HG03095 (cell line): ENCODE measurements around the gene PWWP2A.
"Not testable (repeated sequence)": the region's sequence is repeated elsewhere in the genome, so short reads cannot be mapped to it uniquely, and the experiment has no call there.

ENCODE experiments used
- ATAC-seq: cut with Tn5 transposase; IDR thresholded peaks from one replicate; pipeline ENCODE4 v1.9.1; 2021; ENCODE audit warnings: moderate library complexity; ENCODE audit not compliant: unreplicated experiment

Gene PWWP2A

DNA sequence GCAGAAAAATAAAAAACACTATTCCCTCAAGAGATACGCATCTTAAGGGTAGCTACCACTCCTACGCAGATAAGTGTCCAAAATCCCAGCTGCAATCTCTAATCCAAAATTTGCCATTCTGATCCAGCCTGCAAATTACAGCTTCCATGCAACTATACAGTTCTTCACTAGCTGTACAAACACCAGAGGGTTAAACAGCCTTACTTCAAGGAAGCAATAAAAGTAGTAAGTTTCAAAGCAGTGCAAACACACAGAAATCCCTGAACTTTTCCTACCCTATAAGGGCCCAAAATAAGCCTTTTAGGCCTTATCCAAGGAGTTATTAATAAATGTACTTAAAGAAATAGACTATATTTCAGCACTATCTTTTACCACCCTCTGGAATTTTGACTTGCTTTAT lies 39.5 kb downstream of the PWWP2A start:
- ATAC-seq, result no peak

DNA sequence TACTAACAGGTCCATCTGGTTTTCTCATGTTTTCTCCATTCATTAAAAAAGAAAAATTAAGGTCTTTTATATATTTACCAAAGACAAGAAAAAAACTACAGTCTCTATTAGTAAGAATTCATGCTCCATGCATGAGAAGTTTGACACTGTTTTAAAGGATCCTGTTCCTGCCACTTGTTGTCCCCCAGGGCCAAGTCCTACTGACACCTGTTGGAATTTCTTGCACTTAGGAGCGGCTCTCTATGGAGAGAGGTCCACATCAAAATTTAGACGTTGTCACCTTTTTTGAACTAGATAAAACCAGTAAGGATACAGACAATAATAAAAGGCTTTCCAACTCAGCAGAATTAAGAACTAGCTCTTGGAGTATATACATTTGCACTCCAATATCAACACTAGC lies 42.3 kb downstream of the PWWP2A start:
- ATAC-seq, result no peak

DNA sequence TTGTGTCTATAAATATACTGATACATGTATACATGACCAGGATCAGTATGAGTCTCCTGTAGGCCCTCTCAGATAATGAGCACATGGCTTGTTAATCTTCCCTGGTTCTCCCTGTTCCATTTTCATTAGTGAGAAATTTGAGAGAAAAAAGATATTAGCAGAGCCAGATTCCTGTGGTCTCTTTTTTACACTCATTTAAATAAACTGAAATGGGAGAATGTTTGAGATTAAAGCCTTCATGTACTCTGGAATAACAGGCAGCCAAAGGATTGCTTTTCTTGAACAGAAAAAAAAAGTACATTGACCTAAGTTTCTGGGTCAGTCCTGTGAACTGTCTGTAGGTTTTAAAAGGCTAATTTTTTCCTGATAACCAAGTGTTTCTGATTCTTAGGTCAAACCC lies 44.2 kb downstream of the PWWP2A start:
- ATAC-seq, result no peak

DNA sequence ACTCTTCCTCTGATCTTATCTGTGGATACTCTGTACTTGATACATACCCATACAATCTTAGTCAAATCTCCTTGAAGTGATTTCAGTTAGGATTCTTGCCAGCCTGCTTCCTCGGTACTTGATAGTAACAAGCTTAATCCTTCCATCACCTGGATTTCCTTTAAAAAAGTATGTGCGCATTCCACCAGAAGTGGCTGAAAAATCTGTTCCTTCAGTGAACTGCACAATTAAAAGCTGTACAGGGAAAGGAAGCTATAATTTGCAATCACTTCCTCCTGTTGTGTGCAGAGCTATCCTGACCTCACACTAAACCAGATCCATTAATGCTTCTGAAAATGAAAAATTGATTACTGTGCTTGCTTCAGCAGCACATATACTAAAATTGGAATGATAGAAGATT lies 47.3 kb downstream of the PWWP2A start:
- no peak for ATAC-seq

DNA sequence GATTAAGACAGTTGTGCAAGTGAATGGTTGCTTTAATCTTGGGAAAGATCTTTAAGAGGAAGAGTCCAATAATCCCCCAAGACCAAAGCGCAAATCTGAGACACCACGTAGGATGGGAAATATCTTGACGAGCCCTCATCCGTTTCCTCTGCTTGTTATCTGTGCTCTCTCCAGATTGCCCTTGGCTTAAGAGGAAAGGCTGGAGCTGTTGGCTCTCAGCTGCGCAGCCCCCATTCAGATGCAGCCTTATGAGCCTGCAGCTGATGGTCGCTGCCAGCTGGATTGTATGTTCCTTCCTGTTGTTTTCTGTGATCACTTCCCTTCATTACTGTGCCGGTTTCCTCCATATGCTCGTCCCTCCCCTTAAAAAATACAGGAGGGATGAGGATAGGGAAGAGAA lies 47.7 kb downstream of the PWWP2A start:
- no peak for ATAC-seq

DNA sequence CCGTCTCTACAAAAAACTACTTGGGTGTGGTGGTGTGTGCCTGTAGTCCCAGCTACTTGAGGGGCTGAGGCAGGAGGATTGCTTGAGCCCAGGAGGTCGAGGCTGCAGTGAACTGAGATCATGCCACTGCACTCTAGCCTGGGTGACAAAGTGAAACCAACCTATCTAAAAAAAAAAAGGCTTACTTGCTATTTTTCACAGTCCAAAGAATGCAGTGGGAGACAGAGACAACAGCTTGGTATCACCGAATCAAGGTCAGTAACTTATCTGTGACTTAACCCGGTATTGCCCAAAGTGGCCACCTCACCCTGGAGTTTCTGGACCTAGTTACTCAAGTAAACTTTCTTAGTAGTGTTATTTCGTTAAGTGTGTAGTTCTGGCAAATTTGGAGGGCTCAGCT lies 50.1 kb downstream of the PWWP2A start:
- not testable (repeated sequence) for ATAC-seq

DNA sequence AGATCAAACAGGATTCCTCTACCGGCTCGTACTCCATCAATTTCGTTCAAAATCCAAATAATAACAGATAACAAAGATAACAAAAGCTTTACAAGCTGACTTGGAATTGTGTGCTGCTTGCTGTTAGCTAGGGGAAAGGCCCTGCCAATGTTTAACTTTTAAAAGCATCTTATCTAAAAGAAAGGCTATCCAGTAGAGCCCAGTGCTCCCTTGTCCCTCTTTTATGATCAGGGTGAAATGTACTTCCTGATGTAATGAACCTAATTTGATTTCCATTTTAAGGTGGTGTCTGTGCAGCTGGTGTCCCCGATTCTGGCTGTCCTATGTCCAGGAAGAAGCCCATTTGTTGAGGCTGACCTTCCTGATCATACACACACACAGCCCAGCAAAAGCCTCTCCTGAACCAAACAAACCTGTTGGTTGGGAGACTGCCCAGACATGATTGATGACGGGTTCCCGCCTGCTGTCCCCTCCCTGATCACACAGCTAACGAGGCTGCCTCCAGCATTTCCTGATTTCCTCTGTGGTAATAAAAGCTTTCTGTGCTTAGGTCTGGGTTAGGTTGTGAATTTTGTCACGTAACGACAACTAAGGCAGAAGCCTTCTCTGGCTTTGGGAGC lies 54.1 kb downstream of the PWWP2A start:
- no peak for ATAC-seq

DNA sequence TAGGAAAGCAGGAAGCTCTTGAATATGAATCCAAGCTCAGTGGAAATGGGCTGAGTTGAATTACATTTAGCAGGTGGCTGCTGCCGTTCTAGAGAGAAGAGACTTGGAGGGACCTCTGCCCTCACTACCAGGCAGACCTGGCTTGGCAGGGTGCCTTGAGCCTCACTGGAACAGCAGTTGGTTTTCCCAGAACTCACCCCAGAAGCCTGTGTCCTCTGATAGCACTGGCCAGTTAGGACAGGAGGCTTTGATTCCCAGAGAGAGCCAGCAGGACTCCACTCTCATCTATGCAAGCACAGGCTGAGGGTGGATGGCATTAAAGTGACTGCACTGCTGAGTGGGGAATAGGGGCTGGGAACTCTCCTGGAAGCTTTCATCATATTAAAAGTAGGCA lies 54.8 kb downstream of the PWWP2A start:
- no peak for ATAC-seq

DNA sequence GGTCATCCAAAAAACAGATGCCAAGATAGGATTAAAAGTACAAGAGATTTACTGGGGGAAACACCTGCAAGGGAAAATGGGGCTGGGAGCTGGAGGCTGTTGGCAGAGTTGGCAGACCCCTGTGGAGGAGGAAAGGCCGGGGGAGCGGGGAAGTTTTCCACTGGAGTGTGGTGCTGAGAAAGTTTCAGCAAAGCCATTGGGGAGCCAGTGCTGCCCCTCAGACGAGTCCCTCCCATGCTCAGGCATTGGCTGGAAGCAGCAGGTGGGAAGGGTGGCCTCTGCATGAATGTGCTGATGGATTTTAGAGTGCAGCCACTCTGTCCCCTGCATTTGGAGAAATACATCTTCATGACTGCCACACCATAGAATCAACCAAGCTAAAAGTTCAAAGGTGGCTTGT lies 57.5 kb downstream of the PWWP2A start:
- no peak for ATAC-seq

DNA sequence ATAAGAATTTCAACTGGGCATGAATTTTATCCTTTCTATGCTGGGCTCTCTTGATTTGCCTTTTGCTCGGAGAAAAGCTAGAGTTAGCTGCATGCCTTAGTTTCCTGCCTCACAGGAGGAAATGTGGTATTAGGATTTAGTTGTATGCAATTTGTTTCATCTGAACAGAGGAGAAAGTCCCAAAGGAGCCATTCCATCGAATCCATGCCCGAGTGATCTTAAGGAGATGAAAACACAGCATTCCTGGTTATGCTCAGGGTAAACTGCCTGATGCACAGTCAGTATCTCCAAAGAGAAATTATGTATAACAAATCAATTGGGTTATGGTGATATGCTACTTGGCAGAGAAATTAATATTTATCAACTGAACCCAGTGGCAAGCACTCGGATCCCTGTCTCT lies 59.2 kb downstream of the PWWP2A start:
- ATAC-seq, result no peak

DNA sequence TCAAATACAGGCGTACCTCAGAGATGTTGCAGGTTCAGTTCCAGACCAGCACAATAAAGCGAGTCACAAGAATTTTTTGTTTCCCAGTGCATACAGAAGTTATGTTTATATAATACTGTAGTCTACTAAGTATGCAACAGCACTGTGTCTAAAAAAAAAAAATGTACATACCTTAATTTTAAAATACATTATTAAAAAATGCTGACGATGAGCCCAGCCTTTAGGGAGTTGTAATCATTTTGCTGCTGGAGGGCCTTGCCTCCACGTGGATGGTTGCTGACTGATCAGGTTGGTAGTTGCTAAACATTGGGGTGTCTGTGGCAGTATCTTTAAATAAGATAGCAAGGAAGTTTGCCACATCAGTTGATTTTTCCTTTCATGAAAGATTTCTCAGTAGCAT lies 62.0 kb downstream of the PWWP2A start:
- no peak for ATAC-seq

DNA sequence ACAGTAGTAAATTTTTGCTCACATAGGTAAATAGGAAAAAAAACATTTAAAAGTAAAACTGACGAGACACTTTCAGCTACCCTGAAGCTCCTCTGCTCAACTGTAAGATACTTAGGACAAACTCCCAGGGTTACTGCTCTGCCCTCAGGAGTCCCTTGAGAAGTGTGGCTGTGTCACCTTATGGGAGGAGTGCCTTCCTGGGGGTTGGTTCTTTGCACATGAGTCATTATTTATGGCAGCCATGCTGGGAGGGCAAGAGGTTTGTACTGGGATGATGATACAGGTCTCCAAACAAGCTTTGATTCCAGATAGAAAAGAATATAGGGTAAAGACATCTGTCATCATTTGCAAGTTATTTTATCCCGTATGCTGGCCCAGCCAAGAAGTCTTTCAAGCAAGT lies 64.4 kb downstream of the PWWP2A start:
- ATAC-seq, result no peak

DNA sequence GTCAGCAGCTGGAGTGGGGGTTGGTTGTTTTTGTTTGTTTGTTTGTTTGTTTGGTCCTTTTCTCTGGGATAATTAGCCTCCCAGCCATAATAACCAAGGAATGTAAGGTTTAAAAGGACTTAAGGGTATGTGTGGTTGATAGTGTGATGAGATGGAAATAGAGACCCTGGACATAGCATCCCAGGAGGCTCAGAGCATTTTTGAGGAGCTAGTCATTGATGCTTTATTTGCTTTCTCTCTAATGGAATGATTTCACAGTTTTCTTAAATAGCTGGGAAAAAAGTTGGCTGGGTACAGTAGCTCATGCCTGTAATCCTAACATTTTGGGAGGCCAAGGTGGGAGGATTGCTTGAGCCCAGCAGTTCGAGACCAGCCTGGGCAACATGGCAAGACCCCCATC lies 65.2 kb downstream of the PWWP2A start:
- ATAC-seq, result no peak

DNA sequence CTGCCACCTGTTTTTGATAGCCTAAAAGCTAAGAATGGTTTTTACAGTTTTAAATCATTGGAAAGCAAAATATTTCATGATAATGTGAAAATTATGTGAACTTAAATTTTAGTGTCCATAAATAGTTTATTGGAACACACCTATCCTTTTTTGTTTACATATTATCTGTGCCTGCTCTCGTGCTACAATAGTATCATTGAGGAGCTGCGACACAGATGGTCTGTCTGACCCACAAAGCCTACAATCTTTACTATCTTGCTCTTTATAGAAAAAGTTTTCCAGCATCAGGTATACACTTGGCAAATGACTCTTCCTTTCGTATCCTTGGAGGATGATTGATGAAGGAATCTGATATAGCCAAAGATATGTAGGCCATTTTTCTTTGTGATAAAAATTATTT lies 70.2 kb downstream of the PWWP2A start:
- no peak for ATAC-seq

DNA sequence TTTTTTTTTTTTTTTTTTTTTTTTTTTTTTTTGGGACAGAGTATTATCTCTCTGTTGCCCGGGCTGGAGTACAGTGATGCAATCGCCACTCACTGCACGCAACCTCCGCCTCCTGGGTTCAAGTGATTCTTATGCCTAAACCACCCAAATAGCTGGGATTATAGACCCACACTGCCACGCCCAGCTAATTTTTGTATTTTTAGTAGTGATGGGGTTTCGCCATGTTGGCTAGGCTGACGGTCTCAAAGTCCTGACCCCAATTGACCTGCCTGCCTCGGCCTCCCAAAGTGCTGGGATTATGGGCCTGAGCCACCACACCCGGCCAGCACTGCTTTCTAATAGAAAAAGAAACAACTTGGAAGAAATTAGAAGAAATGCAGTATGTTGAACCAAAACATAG lies 71.1 kb downstream of the PWWP2A start:
- ATAC-seq, result no peak

DNA sequence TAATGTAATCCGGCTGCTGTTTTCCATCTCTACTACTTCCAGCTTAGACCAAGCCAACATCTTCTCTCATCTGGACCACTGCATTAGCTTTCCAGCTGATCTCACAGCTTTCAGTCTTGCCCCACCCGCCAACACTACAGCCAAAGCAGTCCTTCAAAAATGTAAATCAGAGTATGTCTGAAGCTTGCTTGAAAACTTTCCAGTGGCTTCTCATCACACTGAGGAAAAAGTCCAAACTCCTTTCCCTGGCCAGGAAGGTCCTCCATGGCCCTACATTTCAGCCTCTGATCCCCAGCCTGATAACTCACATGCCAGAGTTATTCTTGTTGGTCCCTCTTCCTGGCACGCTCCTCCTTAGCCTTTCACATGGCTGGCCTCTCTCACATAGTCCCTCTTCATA lies 71.8 kb downstream of the PWWP2A start:
- no peak for ATAC-seq

DNA sequence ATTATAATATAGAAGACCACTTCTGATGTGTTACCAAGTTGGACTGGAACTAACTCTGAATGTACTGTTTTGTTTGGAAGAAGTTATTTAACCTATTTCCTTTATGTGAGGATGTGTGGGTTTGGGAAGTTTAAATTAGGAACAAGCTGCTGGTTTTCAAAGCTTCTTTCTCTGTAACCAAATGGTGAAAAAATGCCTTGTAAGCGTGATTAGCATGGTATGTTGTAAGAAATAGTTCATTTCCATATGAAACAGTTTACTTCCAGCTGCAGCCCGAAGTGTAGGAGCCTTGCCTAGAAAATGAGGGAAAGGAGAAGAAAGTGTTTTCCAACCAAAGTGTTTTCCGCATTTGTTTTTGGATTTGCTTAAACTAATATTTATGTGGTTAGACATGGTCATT lies 74.3 kb downstream of the PWWP2A start:
- ATAC-seq, result no peak

DNA sequence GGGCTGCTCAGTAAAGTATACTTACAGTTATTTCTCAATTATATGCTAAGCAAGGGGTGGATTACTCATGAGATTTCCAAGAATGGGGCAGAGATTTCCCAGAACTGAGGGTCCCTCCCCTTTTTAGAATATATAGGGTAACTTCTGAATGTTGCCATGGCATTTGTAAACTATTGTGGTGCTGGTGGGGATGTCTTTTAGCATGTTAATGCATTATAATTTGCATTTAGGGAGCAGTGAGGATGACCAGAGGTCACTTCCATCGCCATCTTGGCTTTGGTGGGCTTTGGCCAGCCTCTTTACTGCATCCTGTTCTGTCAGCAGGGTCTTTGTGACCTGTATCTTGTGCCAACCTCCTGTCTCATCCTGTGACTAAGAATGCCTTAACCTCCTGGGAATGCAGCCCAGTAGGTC lies 74.9 kb downstream of the PWWP2A start:
- no peak for ATAC-seq

DNA sequence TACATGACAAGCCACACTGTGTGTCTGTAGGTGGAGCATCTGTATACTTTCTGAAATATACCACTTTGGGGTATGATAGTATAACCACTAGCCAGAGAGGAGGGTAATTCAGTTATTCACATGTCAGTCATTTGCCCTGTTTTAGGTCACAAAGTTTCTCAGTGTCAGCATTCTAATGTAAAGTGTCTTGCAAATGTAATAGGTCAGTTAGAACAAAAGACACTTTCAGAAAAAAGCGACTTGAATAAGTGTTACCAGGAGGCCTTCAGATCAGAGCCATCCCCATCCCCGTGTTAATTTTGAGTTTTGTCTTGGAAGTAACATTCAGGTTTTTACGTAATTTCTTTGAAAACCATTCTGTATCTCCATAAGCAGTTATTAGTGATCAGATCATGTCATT lies 76.6 kb downstream of the PWWP2A start:
- ATAC-seq, result no peak
